IgD-negative memory B cell (primary cell): ENCODE data around the gene BPIFB3. TPM values are rescaled to one million over a fixed set of nuclear protein-coding genes. Genes with fewer than 3 reads are reported as not detected.
"Not testable (repeated sequence)": the region's sequence is repeated elsewhere in the genome, so short reads cannot be mapped to it uniquely, and the experiment has no call there.

Experiments used
- H3K27ac Mint-ChIP-seq, 3 donors: one replicate each; pipeline ENCODE4 v1.8.0; 2020 to 2022; ENCODE audit warnings: mild to moderate bottlenecking in 3 of 3, mixed read lengths in 3 of 3, moderate library complexity in 1 of 3
- H3K27me3 Mint-ChIP-seq: one replicate; pipeline ENCODE4 v1.8.0; 2021; ENCODE audit warnings: mixed read lengths
- H3K36me3 Mint-ChIP-seq: one replicate; pipeline ENCODE4 v1.8.0; 2020; ENCODE audit warnings: mild to moderate bottlenecking, mixed read lengths
- H3K4me1 Mint-ChIP-seq, 3 donors: one replicate each; pipeline ENCODE4 v1.8.0; 2020 to 2022; ENCODE audit warnings: mixed read lengths in 3 of 3, mild to moderate bottlenecking in 1 of 3
- H3K4me3 Mint-ChIP-seq, 4 donors: one replicate each; pipeline ENCODE4 v1.8.0; 2020 to 2022; ENCODE audit warnings: mild to moderate bottlenecking in 4 of 4, mixed read lengths in 4 of 4, moderate library complexity in 3 of 4
- H3K9me3 Mint-ChIP-seq, 3 donors: one replicate each; pipeline ENCODE4 v1.8.0; 2020 to 2021; ENCODE audit warnings: mixed read lengths in 3 of 3, mild to moderate bottlenecking in 1 of 3
- polyA plus RNA-seq: library from polyadenylated mRNA; unstranded; fragments of 300-500 nt; fragmentation: Illumina TruSeq; gene quantifications from one replicate; pipeline ENCODE4 v1.2.3, GENCODE V29; 2021

BPIFB3 gene
- polyA plus RNA-seq, 1 donor from 2014 or later, result not detected

DNA sequence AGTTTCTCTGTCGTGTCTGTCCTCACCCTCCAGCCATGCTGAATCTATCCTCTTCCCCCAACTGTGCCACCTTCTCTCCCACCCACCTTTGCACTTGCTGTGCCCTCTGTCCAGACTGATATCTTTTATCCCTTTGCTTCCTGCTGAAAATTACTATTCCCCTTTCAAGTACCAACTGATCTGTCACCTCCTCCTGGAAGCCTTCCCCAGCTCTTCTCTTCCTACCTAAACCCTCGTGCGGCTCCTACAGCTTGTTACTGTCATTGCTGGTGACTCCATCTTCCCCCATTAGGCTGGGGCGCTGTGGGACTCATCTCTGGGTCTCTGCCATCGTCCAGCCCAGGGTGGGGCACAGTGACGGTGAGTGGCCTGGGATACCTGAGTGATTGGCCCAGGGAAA is 21.1 kb upstream of the BPIFB3 start:
- Mint-ChIP-seq H3K27me3 (no peaks in the 10 kb centered on the region), H3K4me3 (no peak overlapping the region), H3K4me1 (no peaks in the 10 kb centered on the region), H3K36me3 (peaks cover 2% of the 10 kb centered on the region), H3K27ac (no peak overlapping the region), H3K9me3 (peaks cover 0 to 8% (median 0%) of the 10 kb centered on the region in 3 donors)

- Mint-ChIP-seq H3K4me1 (no peaks in the 10 kb centered on the region), H3K36me3 (peaks cover 2% of the 10 kb centered on the region), H3K27me3 (no peaks in the 10 kb centered on the region), H3K27ac (no peak overlapping the region), H3K4me3 (no peak overlapping the region), H3K9me3 (peaks cover 0 to 8% (median 3%) of the 10 kb centered on the region in 3 donors)
Observed at GRCh38 chr20:33033381-33033780, 20.3 kb upstream of the BPIFB3 start.

GRCh38 chr20:33034115-33034514 is 19.6 kb upstream of the BPIFB3 start:
- Mint-ChIP-seq H3K4me1 (no peaks in the 10 kb centered on the region), H3K9me3 (peaks cover 2 to 8% (median 3%) of the 10 kb centered on the region in 3 donors), H3K27ac (no peak overlapping the region), H3K4me3 (no peak overlapping the region), H3K36me3 (peaks cover 2% of the 10 kb centered on the region), H3K27me3 (no peaks in the 10 kb centered on the region)

DNA sequence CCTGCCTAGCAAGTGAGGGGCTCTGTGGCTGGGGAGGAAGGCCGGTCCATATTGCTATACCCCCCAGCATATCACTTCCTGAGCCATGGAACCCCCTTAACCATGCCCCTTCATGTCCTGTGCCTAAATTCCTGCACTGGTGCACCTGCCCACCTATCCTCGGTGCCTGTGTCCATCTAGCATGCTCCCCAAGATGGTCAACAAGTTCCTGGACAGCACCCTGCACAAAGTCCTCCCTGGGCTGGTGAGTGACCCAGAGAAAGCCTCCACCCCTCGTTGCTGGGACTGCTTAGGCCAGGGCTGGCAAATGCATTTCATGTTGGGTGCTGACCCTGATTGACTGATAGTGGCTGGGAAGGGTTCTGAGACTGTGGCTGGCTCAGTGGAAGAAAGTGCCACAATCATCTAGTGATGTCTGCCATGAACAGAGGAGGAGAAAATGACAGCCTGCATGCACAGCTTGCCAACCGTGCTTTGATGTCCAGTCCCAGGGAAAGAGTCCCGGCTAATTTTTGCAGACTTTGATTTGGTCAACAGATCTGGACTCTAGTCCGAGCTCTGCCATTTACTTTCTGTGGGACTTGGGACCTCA is 18.7 kb upstream of the BPIFB3 start:
- peaks cover 2% of the 10 kb centered on the region for H3K36me3 Mint-ChIP-seq
- no peaks in the 10 kb centered on the region for H3K27me3 Mint-ChIP-seq
- H3K4me1 Mint-ChIP-seq, result peaks cover 0 to 2% (median 0%) of the 10 kb centered on the region in 3 donors
- H3K27ac Mint-ChIP-seq, result peak overlapping the region in 1 of 3 donors; percentile 14
- peaks cover 2 to 8% (median 3%) of the 10 kb centered on the region in 3 donors for H3K9me3 Mint-ChIP-seq
- no peak overlapping the region for H3K4me3 Mint-ChIP-seq

GRCh38 chr20:33037456-33037855 is 16.2 kb upstream of the BPIFB3 start:
- no peak overlapping the region for H3K4me3 Mint-ChIP-seq

DNA sequence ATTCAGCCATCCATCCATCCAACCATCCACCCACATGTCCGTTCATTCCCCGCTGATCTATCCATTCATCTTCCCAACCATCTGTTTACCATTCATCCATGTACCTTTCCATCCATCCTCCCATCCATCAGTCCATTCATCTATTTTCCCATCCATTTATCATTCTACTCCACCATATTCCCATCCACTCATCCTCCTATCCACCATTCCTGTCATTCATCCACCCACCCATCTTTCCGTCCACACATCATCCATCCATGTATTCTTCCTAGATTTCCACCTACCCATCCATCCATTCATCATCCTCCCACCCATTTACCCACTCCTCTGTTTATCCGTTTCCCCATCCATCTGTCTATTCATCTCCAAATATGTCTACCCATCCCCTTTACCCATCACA is 15.5 kb upstream of the BPIFB3 start:
- Mint-ChIP-seq H3K27ac (no peak overlapping the region), H3K4me1 (peaks cover 0 to 3% (median 0%) of the 10 kb centered on the region in 3 donors), H3K4me3 (no peak overlapping the region)

More at GRCh38 chr20:33037456-33037855, 16.2 kb upstream of the BPIFB3 start:
- Mint-ChIP-seq H3K36me3 (peaks cover 1% of the 10 kb centered on the region), H3K9me3 (peaks cover 2 to 8% (median 3%) of the 10 kb centered on the region in 3 donors), H3K4me1 (peaks cover 0 to 3% (median 0%) of the 10 kb centered on the region in 3 donors), H3K27me3 (peaks cover 2% of the 10 kb centered on the region), H3K27ac (no peak overlapping the region)

GRCh38 chr20:33042430-33042829 is 11.3 kb upstream of the BPIFB3 start:
- Mint-ChIP-seq H3K36me3 (no peaks in the 10 kb centered on the region), H3K27me3 (peaks cover 2% of the 10 kb centered on the region), H3K9me3 (peaks cover 8 to 15% (median 10%) of the 10 kb centered on the region in 3 donors), H3K4me3 (no peak overlapping the region), H3K27ac (no peak overlapping the region), H3K4me1 (peaks cover 0 to 5% (median 0%) of the 10 kb centered on the region in 3 donors)

More for the DNA sequence above, 15.5 kb upstream of the BPIFB3 start:
- Mint-ChIP-seq H3K36me3 (no peaks in the 10 kb centered on the region), H3K27me3 (peaks cover 2% of the 10 kb centered on the region), H3K9me3 (peaks cover 2 to 5% (median 3%) of the 10 kb centered on the region in 3 donors)

DNA sequence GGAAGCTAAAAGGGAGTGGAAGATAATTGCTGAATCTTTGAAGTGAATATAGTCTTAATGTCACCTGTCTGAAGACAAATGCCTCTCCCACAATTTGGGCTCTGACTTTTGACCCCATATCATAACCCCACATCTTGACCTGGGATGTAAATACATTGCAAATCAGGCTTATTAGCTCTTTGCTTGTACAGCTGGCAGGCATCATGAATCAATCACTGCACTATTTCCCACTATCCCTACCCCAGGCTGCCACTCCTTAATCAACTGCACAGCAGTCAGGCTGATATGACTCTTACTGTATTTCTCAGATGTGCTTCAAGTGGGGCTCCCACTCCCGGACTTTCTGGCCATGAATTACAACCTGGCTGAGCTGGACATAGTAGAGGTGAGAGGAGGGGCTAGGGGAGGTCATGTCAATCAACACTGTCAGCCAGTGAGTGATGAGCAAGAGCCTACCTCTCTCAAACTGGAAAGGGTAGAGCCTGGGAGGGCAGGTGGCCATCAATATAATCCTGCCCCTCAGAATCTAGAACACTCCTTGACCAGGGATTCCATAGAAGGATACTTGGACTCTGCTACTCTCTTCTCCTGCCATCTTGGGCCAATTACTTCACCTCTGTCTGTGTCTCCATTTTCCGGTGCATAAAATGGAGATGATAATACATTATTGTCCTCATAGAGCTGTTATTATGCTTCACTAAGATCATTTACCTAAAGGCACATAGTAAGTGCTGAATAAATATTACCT is 10.5 kb upstream of the BPIFB3 start:
- Mint-ChIP-seq H3K27ac (no peak overlapping the region), H3K36me3 (no peaks in the 10 kb centered on the region), H3K4me1 (peaks cover 0 to 5% (median 0%) of the 10 kb centered on the region in 3 donors), H3K27me3 (peaks cover 2% of the 10 kb centered on the region), H3K9me3 (peaks cover 8 to 15% (median 8%) of the 10 kb centered on the region in 3 donors), H3K4me3 (no peak overlapping the region)

- Mint-ChIP-seq H3K4me1 (peaks cover 0 to 5% (median 0%) of the 10 kb centered on the region in 3 donors), H3K9me3 (peaks cover 7 to 15% (median 8%) of the 10 kb centered on the region in 3 donors), H3K27ac (no peak overlapping the region), H3K4me3 (no peak overlapping the region), H3K27me3 (peaks cover 2% of the 10 kb centered on the region), H3K36me3 (no peaks in the 10 kb centered on the region)
Observed at GRCh38 chr20:33043731-33044181, 9.9 kb upstream of the BPIFB3 start.

- H3K4me1 Mint-ChIP-seq, result not testable (repeated sequence)
- H3K4me3 Mint-ChIP-seq, result peak overlapping the region in 1 of 4 donors; percentile 41
Observed at GRCh38 chr20:33045129-33045721, 8.5 kb upstream of the BPIFB3 start.

DNA sequence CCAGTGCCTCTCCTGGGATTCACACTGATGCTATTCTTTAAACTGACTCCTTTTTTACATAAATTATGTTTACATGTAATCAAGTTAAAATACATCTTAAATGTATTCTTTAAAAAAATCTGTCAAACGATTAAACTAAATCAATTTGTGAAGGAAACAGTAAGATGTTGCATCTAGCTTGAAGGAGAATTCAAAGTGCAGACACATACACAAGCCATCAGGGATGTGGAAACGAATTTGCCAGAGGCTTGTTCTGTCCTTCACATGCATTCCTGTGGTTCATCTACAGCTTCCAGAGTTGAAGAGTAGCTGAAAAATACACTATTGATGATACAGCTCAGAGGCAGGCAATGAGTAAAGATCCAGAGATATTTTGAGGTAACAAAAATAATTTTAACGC is 7.3 kb upstream of the BPIFB3 start:
- Mint-ChIP-seq H3K27ac (no peak overlapping the region), H3K36me3 (no peaks in the 10 kb centered on the region), H3K27me3 (no peaks in the 10 kb centered on the region), H3K4me3 (no peak overlapping the region), H3K9me3 (peaks cover 6 to 15% (median 7%) of the 10 kb centered on the region in 3 donors), H3K4me1 (peaks cover 0 to 1% (median 0%) of the 10 kb centered on the region in 3 donors)

More at GRCh38 chr20:33045129-33045721, 8.5 kb upstream of the BPIFB3 start:
- not testable (repeated sequence) for H3K27me3 Mint-ChIP-seq, H3K27ac Mint-ChIP-seq, H3K36me3 Mint-ChIP-seq
- H3K9me3 Mint-ChIP-seq, result peaks cover 6 to 15% (median 7%) of the 10 kb centered on the region in 3 donors

- Mint-ChIP-seq H3K36me3 (peaks cover 2% of the 10 kb centered on the region), H3K27me3 (peaks cover 3% of the 10 kb centered on the region), H3K27ac (no peak overlapping the region)
Observed at GRCh38 chr20:33051333-33051732, 2.4 kb upstream of the BPIFB3 start.

GRCh38 chr20:33054381-33054780 is 678 bp downstream of the BPIFB3 start:
- H3K27me3 Mint-ChIP-seq, result peaks cover 3% of the 10 kb centered on the region
- H3K9me3 Mint-ChIP-seq, result no peaks in the 10 kb centered on the region
- H3K4me1 Mint-ChIP-seq, result peaks cover 0 to 1% (median 0%) of the 10 kb centered on the region in 3 donors
- H3K4me3 Mint-ChIP-seq, result peak overlapping the region in 1 of 4 donors; percentile 39
- H3K27ac Mint-ChIP-seq, result peak overlapping the region in 1 of 3 donors; percentile 88
- H3K36me3 Mint-ChIP-seq, result peaks cover 2% of the 10 kb centered on the region

More at GRCh38 chr20:33051333-33051732, 2.4 kb upstream of the BPIFB3 start:
- Mint-ChIP-seq H3K4me1 (no peaks in the 10 kb centered on the region), H3K9me3 (peaks cover 0 to 3% (median 2%) of the 10 kb centered on the region in 3 donors), H3K4me3 (no peak overlapping the region)

DNA sequence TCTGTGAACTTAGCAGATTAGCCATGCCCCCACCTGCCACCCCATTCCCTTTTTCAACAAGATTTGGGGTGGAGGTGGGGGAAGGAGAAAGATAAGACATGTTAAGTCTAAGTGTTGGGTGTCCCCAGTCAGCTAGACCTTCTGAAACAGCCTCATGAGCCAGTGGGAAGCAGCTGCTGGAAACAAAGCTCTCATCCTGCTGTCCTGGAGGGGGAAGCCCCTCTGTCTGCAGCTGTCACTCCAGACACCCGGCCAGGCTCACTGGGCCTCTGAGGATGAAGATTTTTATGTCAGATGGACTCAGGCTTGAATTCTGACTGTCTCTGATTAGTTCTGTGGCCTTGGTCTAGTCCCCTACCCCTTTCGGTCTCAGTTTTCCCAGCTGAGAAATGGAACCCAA is 1.1 kb downstream of the BPIFB3 start:
- peaks cover 0 to 1% (median 0%) of the 10 kb centered on the region in 3 donors for H3K4me1 Mint-ChIP-seq
- H3K27ac Mint-ChIP-seq, result peak overlapping the region in 1 of 3 donors; percentile 88
- H3K4me3 Mint-ChIP-seq, result no peak overlapping the region
- H3K36me3 Mint-ChIP-seq, result peaks cover 2% of the 10 kb centered on the region
- peaks cover 3% of the 10 kb centered on the region for H3K27me3 Mint-ChIP-seq
- no peaks in the 10 kb centered on the region for H3K9me3 Mint-ChIP-seq

DNA sequence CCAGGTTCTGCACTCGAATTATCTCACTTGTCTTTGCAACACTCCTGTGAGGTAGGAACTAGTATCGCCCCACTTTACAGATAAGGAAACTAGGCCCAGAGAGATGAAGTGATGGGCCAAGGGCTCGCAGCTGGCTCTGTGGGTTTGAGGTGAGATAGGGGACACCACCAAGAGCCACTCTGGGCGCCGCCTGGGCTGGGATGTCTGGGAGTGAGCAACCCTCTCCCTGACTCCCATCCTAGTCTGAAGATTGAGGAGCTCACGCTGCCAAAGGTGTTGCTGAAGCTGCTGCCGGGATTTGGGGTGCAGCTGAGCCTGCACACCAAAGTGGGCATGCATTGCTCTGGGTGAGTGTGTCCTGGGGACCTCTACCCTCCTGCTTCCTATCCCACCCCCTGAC is 5.4 kb downstream of the BPIFB3 start:
- peaks cover 0 to 1% (median 0%) of the 10 kb centered on the region in 3 donors for H3K4me1 Mint-ChIP-seq
- no peaks in the 10 kb centered on the region for H3K9me3 Mint-ChIP-seq
- peaks cover 2% of the 10 kb centered on the region for H3K36me3 Mint-ChIP-seq
- H3K27me3 Mint-ChIP-seq, result peaks cover 6% of the 10 kb centered on the region
- H3K27ac Mint-ChIP-seq, result no peak overlapping the region
- no peak overlapping the region for H3K4me3 Mint-ChIP-seq
